Colonic mucosa (tissue), 4 donors: ENCODE measurements around the gene WNT3A. TPM values are rescaled to one million over a fixed set of nuclear protein-coding genes. Genes with fewer than 3 reads are reported as not detected.
"Not testable (repeated sequence)": the region's sequence is repeated elsewhere in the genome, so short reads cannot be mapped to it uniquely, and the experiment has no call there.

Experiments used
- DNase-seq: peaks from one replicate; pipeline ENCODE4 v3.0.0-alpha.2; 2020
- H3K27ac ChIP-seq: fragments of 200-600 bp; one replicate; pipeline ENCODE4 v1.8.0; 2021
- H3K27me3 ChIP-seq: fragments of 200-600 bp; one replicate; pipeline ENCODE4 v1.8.0; 2021
- H3K36me3 ChIP-seq: fragments of 200-600 bp; one replicate; pipeline ENCODE4 v1.8.0; 2021
- H3K4me1 ChIP-seq: fragments of 200-600 bp; one replicate; pipeline ENCODE4 v1.8.0; 2021; ENCODE audit warnings: mild to moderate bottlenecking
- H3K4me3 ChIP-seq: fragments of 200-600 bp; one replicate; pipeline ENCODE4 v1.8.0; 2021
- H3K9ac ChIP-seq, 2 donors: one replicate each; pipeline ENCODE4 v1.7.0; 2013; ENCODE audit warnings: control low read depth in 2 of 2, low read depth in 2 of 2, low read length in 2 of 2
- H3K9me3 ChIP-seq: fragments of 200-600 bp; one replicate; pipeline ENCODE4 v1.8.0; 2021
- intact Hi-C: fragments of 100-400 bp; cut with DNase I; formaldehyde crosslinking; loops from one replicate; pipeline ENCODE4 v1.14.1; 2022
- total RNA-seq, 2 donors: library from RNA; stranded (reverse); fragmentation: NEBNext Ultra II Directional in 1 of 2; extraction: Animal tissue kit (Norgen Biotek cat#: 25700) in 1 of 2; gene quantifications; one replicate each; pipeline ENCODE4 v1.2.1, GENCODE V29; 2021
- TF ChIP-seq, protein P1 (sequence below): fragments of 200-600 bp; IDR thresholded peaks from one replicate; pipeline ENCODE4 v1.8.0; 2022; ENCODE audit warnings: antibody characterized with exemption, mild to moderate bottlenecking
- donor health status: healthy.
- donor health status: DM: no; HTN: no; CAD: no.
- donor health status: DM: no; HTN: no; CAD: no.

Gene WNT3A, protein sequence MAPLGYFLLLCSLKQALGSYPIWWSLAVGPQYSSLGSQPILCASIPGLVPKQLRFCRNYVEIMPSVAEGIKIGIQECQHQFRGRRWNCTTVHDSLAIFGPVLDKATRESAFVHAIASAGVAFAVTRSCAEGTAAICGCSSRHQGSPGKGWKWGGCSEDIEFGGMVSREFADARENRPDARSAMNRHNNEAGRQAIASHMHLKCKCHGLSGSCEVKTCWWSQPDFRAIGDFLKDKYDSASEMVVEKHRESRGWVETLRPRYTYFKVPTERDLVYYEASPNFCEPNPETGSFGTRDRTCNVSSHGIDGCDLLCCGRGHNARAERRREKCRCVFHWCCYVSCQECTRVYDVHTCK
- not detected for total RNA-seq

DNA sequence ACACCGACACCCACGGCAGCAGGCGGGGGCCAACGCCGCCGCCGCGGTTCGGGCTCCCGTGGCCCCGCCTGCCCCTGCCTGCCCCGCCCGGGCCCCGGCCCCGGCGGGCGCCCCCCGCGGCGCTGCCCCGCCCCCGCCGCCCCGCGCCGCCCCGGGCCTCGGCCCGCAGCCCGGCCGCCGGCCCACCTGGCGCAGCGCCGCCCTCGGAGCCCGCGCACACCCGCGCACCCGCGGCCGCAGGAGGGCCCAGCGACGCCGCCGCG is at the start of gene WNT3A:
TSS of gene WNT3A (plus strand) at position 213 of the 263 bp plus-strand sequence. CDS start 131 bp downstream, outside the sequence.
- no peak within 1 kb of the TSS for H3K9ac ChIP-seq
- H3K9me3 ChIP-seq: no peaks in the 10 kb centered on the region
- no peak within 1 kb of the TSS for H3K4me3 ChIP-seq
- peaks cover 56% of the 10 kb centered on the region for H3K27me3 ChIP-seq
- TF ChIP-seq, protein P1, sequence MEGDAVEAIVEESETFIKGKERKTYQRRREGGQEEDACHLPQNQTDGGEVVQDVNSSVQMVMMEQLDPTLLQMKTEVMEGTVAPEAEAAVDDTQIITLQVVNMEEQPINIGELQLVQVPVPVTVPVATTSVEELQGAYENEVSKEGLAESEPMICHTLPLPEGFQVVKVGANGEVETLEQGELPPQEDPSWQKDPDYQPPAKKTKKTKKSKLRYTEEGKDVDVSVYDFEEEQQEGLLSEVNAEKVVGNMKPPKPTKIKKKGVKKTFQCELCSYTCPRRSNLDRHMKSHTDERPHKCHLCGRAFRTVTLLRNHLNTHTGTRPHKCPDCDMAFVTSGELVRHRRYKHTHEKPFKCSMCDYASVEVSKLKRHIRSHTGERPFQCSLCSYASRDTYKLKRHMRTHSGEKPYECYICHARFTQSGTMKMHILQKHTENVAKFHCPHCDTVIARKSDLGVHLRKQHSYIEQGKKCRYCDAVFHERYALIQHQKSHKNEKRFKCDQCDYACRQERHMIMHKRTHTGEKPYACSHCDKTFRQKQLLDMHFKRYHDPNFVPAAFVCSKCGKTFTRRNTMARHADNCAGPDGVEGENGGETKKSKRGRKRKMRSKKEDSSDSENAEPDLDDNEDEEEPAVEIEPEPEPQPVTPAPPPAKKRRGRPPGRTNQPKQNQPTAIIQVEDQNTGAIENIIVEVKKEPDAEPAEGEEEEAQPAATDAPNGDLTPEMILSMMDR: no peak
- H3K4me1 ChIP-seq: no peaks in the 10 kb centered on the region
- H3K27ac ChIP-seq: no peak within 1 kb of the TSS
- no peaks in the 10 kb centered on the region for H3K36me3 ChIP-seq
- intact Hi-C loops: loop anchor here (5.0 kb wide), 1 partner anchor 66 kb away; no protein-coding TSS in a partner anchor
- no peak for DNase-seq

DNA sequence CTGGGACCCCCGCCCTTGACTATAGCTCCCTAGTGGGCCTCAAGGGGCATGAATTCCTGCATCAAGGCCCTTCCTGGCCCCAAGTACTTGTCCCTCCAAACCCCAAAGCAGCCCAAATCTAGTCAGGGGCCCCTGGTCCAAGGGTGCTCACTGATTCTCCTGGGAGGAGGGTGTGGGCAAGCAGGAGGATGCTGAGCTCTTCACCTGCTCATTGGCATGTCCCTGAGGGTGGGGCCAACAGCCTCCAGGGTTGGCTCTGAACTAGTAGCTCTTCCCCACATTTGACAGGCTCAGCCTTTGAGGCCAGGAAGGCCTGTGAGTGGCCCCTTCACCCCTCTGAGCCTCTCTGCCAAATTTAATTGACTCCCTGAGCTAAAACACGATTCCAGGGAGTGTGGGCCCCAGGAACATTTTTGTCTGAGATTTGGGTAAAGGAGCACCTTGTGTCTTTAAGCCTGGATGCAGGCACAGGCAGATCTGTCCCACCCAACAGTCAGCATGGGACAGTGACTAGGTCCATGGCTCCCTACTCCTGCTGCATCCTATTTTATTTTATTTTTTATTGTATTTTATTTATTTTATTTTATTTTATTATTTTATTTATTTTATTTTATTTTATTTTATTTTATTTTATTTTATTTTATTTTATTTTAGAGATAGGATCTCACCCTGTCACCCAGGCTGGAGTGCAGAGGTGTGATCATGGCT is 48.0 kb upstream of the WNT3A start:
- Histone ChIP-seq H3K27ac (no peak overlapping the region), H3K4me1 (no peaks in the 10 kb centered on the region), H3K9me3 (no peaks in the 10 kb centered on the region), H3K4me3 (no peak overlapping the region), H3K9ac (no peak overlapping the region), H3K36me3 (no peaks in the 10 kb centered on the region), H3K27me3 (no peaks in the 10 kb centered on the region)
- TF ChIP-seq, protein P1: no peak
- DNase-seq: no peak
- intact Hi-C loops: no loop called here

DNA sequence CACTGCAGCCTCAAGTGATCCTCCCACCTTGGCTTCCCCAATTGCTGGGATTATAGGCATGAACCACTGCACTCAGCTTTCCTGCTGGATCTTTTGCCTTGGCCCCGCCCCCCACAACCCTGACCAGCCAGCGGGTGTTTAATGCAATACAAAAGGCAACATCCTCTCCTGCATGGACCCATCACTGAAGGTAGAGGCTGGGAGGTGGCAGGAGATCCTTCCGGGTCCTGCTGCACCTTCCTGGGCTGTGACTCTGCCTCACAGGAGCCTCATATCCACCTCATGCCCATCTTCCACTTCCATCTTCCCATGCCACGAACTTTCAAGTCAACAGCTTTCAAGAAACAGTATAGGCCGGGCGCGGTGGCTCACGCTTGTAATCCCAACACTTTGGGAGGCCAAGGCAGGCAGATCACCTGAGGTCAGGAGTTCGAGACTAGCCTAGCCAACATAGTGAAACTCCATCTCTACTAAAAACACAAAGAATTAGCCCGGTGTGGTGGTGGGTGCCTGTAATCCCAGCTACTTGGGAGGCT is 47.4 kb upstream of the WNT3A start:
- intact Hi-C loops: no loop called here
- H3K4me3 ChIP-seq: no peak overlapping the region
- H3K9me3 ChIP-seq: no peaks in the 10 kb centered on the region
- no peaks in the 10 kb centered on the region for H3K36me3 ChIP-seq
- no peak overlapping the region for H3K9ac ChIP-seq
- no peaks in the 10 kb centered on the region for H3K27me3 ChIP-seq
- H3K27ac ChIP-seq: no peak overlapping the region
- no peaks in the 10 kb centered on the region for H3K4me1 ChIP-seq
- TF ChIP-seq, protein P1: no peak
- DNase-seq: no peak

DNA sequence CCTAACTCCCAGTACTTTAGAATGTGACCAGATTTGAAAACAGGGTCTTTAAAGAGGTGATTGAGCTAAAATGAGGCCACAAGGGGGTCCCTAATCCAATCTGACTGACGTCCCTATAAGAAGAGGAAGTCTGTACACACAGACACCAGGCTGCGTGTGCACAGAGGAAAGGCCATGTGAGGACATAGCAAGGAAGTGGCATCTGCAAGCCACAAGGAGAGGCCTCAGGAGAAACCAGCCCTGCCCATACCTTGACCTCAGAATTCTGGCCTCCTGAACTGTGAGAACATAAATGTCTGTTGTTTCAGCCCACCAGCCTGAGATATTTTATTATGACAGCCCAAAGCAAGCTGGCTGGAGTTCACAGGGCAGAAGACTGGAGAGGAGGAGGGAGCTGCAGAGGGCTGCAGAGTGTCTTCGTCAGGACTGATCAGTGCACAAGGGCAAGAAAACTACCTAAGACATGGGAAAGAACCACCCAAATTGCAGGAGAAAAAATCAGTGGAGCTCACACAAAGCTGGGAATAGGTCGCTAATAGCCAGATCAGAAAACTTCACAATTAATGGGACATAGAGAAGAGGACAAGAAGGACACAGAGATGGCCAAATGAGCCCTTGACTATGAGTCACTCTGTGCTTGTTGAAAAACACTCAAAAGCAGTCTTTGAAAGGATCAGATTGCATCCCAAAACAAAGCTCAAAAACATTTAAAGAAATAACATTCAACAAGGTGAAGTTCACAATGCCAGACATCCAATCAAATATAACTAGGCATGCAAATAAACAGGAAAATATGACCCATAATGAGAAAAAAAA is 44.9 kb upstream of the WNT3A start:
- no peaks in the 10 kb centered on the region for H3K36me3 ChIP-seq
- no peak overlapping the region for H3K4me3 ChIP-seq
- no peaks in the 10 kb centered on the region for H3K9me3 ChIP-seq
- DNase-seq: no peak
- intact Hi-C loops: no loop called here
- TF ChIP-seq, protein P1: no peak
- no peak overlapping the region for H3K27ac ChIP-seq
- no peak overlapping the region for H3K9ac ChIP-seq
- H3K4me1 ChIP-seq: no peaks in the 10 kb centered on the region
- H3K27me3 ChIP-seq: no peaks in the 10 kb centered on the region

DNA sequence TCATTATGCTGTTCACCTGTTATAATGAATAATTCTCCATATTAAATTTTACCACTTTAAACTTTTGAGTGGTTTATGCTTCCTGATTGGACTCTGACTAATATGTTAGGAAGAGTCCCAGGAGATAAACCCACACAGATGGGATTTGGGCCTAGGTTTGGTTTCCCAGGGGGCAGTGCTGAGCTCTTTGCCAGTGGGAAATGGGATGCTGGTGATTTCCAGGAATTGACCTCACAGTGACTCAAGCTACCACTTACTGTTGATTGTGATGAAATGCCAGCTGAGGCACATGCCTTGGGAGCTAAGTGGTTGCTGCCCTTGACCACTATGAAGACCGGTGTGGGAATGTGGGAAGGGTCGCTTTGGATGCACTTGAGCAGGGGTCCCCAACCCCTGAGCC is 40.1 kb upstream of the WNT3A start:
- H3K4me3 ChIP-seq, intact Hi-C loops: not testable (repeated sequence)

DNA sequence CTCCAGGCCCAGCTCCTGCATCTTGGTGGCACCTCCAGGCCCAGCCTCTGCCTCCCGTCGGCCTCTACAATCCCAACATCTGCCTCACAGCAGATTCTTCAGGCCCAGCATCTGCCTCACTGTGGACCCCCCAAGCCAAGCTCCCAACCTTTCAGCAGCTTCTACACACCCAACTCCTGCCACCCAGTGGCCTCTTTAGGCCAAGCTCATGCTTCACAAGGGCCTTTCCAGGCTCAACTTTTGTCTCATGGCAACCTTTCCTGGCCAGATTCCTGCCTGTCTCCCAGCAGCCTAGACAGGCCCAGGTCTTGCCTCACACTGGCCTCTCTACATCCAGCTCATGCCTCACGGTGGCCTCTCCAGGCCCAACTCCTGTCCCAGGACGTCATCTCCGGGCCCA is 39.0 kb upstream of the WNT3A start:
- H3K9me3 ChIP-seq, intact Hi-C loops, H3K27ac ChIP-seq, H3K4me3 ChIP-seq, H3K36me3 ChIP-seq, H3K9ac ChIP-seq, H3K4me1 ChIP-seq, DNase-seq, H3K27me3 ChIP-seq: not testable (repeated sequence)

More for the DNA sequence above, 40.1 kb upstream of the WNT3A start:
- not testable (repeated sequence) for H3K9me3 ChIP-seq, H3K9ac ChIP-seq, H3K36me3 ChIP-seq, H3K27ac ChIP-seq, H3K4me1 ChIP-seq, H3K27me3 ChIP-seq, DNase-seq

DNA sequence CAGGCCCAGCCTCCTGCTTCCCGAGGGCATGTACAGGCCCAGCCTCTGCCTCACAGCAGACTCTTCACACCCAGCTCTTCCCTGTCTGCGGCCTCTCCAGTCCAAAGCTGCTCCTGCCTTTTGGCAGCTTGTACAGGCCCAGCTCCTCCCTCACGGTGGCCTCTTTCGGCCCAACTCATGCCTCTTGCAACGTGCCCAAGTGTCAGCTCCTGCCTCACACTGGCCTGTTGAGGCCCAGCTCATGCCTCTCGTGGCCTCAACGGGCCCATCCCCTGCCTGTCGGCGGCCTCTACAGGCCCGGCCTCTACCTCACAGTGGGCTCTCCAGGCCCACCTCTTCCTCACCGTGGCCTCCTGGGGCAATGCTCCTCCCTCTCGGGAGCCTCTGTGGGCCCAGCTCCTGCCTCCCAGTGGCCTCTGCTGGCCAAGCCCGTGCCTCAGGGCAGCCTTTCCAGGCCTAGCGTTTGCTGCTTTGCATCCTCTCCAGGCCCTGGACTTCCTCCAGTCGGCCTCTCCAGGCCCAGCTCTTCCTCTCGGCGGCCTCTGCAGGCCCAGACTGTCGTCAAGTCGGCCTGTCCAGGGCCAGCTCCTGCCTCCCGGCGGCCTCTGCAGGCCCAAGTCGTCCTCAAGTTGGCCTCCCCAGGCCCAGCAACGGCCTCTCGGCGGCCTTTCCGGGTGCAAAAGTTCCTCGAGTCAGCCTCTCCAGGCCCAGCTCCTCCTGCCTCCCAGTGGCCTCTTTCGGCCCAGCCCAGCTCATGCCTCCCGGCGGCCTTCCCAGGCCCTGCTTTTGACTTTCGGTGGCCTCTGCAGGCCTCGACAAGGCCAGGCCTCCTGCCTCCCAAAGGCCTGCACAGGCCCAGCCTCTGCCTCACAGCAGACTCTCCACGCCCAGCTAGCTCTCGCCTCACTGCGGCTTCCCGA is 36.5 kb upstream of the WNT3A start:
- intact Hi-C loops, DNase-seq, H3K27me3 ChIP-seq, H3K36me3 ChIP-seq, H3K27ac ChIP-seq, H3K4me1 ChIP-seq, H3K4me3 ChIP-seq, H3K9ac ChIP-seq, H3K9me3 ChIP-seq: not testable (repeated sequence)

DNA sequence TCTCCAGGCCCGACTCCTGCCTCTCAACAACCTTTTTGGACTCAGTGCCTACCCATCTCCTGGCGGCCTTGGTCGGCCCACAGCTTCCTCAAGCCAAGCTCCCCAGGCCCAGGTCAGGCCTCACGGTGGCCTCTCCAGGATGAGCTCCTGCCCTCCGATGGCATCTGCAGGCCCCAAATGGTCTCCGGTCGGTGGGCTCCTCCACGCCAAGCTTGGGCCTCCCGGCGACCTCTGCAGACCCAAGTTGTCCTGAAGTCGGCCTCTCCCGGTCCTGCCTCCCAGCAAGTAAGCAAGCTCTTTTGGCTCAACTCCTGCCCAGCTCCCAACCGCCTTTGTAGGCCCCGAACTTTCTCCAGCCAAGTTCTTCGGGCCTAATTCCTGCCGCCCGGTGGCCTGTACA is 35.6 kb upstream of the WNT3A start:
- H3K36me3 ChIP-seq, intact Hi-C loops, H3K4me1 ChIP-seq, H3K9me3 ChIP-seq, H3K27me3 ChIP-seq, H3K27ac ChIP-seq, H3K9ac ChIP-seq, H3K4me3 ChIP-seq, DNase-seq: not testable (repeated sequence)
